C4-2B (cell line): Measurements from ENCODE around the gene FAM216A.

Experiments used
- CTCF ChIP-seq: fragments of 450-650 bp; conservative IDR thresholded peaks from 2 replicates; pipeline ENCODE4 v1.5.1; 2017; ENCODE audit warnings: mild to moderate bottlenecking
- ZFX ChIP-seq: fragments of 450-650 bp; IDR thresholded peaks from 2 replicates; pipeline ENCODE4 v1.6.1; 2017

GRCh38 chr12:110451263-110451662 lies 17.4 kb upstream of the FAM216A start:
- TF ChIP-seq CTCF: no peak
- TF ChIP-seq ZFX: no peak
